GM12892 (cell line): ENCODE data around the gene NFE2L3.
A peak's percentile ranks its signal among the peaks of the same experiment; 100 is the strongest.

Experiments
- DNase-seq: peaks from one replicate; pipeline ENCODE4 v3.0.0; 2011; ENCODE audit not compliant: insufficient read length
- FAIRE-seq: peaks from 2 replicates; lab custom pipeline; 2011; peaks lifted over from hg19 to GRCh38; lab: Jason Lieb, UNC
- POLR2A ChIP-seq: IDR thresholded peaks from 2 replicates; pipeline ENCODE4 v1.6.1; 2011; ENCODE audit warnings: low read depth, low read length, control low read depth
- POLR2AphosphoS5 ChIP-seq: IDR thresholded peaks from 2 replicates; pipeline ENCODE4 v1.6.1; 2011; ENCODE audit warnings: low read depth, low read length, control low read depth
- TAF1 ChIP-seq: IDR thresholded peaks from 2 replicates; pipeline ENCODE4 v1.6.1; 2011; ENCODE audit warnings: low read depth, mild to moderate bottlenecking, control low read depth, low read length, borderline replicate concordance

NFE2L3 gene

DNA sequence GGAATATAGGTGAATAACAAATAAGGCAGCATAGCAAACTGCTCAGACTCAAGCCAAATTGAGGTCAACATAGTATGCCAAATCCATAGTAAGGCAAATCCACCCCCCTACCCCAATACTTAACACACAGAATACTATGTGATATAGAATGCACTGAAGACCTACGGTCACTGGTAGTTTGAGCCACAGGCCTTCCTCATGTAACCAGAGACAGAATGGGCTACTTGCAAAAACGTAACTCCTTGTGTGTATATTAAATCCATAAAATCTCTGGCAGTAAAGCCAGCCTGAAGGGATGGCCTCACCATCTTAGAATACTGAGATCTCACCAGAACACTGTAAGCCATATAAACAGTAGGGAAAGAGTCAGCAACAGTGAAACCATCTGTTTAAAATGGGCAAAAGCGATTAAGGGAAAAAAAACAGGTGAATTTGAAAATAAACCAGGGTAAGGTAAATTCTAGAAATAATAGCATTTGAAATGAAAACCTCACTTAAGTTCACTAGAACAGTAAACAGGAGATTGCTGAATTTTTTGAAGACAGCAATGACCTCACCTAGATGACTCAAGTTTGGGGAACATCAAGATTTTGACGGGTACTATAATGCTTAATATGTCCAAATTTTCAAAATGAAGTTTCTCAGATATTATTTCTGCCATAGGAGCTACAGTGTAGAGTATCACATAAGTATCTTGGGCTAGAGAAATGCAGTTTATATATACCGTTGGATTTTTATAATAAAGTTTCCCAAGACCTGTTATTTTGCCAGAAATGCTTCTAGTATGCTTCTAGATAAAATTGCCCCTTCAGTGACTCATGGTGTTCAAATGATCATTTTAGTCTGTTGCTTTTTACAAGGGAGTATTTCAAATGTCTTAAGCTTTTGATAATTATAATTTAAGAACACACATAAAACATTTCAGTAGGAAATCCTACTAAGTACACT lies 34.6 kb downstream of the NFE2L3 start:
- TF ChIP-seq POLR2AphosphoS5 (peak; percentile 79), POLR2A (peak; percentile 31; the same call in 1 of the 2 replicates), TAF1 (no peak)
- no peak for DNase-seq

DNA sequence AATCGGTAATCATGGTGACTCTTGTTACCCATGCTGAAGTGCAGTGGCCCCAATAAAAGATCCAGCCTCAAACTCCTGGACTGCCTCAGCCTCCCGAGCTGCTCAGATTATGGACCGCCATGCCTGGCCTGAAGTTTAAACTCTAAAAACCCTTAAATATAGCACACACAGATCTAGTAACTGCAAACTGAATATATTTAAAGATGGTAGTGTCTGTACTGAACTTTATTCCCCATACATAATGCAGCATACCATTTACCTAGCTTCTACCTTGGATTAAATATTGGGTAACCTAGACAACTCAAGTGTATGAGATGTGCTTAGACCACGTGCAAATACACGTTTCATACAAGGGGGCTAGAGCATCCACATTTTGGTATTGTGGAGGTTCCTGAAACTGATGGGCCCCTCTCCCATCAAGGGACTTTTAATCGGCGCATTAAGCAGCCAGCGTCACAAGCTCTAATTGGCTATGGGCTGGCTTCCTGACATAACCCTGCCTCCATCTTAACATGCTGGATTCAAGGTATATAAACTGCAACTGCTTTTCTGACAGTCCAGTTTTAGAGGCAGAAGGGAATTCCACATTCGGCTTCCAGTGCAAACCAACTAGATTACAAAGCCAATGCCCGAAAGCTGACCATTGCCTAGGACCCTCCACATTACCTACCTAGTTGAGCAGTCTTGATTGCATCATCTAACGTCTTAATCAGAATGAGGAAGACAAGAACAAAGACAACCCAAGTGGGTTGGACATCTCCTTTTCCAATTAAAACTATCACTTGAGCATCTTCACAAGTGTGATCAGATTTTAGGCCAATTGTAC lies 35.6 kb downstream of the NFE2L3 start:
- peak; percentile 54 for FAIRE-seq
- peak; percentile 89 for TF ChIP-seq POLR2A
- TF ChIP-seq POLR2AphosphoS5: peak; percentile 95
- no peak for TF ChIP-seq TAF1
- no peak for DNase-seq

More for the DNA sequence above, 34.6 kb downstream of the NFE2L3 start:
- FAIRE-seq: peak; percentile 24

DNA sequence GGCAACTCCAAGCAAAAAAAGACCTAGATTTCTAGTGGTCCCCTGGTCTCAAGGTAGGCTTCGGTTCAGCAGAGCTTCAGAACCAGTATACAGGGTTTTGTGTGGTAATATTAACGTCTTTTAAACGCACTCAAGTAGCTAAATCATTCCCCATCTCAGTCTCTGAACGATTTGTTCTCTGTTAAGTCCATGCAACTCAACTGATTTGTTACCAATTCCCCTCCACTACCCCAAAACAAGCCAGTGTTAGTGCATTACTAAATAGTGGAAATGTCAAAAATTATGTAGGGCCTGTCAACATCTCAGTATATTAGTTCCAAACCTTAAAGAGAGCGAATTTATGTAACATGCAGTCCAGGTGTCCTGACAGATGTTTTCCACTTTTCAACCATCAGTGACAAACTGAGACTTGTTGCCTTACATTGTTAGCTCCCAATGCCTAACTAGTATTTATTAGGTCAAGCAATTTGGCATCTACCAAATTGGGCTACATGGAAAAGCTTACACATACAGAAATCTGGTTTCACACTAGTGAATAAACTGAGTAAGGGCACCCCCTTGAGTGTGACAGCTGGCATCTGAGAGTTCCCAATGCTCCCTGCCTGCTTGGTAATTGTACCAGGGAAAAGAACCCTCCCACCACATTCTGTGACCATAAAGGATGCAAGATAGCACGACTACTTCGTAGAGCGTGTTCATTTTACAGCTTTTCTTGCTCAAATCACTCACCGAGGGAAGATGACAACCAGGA lies 36.4 kb downstream of the NFE2L3 start:
- DNase-seq (no peak), FAIRE-seq (peak; percentile 9)
- TF ChIP-seq TAF1: no peak
- TF ChIP-seq POLR2A: peak; percentile 54
- peak; percentile 93 for TF ChIP-seq POLR2AphosphoS5

DNA sequence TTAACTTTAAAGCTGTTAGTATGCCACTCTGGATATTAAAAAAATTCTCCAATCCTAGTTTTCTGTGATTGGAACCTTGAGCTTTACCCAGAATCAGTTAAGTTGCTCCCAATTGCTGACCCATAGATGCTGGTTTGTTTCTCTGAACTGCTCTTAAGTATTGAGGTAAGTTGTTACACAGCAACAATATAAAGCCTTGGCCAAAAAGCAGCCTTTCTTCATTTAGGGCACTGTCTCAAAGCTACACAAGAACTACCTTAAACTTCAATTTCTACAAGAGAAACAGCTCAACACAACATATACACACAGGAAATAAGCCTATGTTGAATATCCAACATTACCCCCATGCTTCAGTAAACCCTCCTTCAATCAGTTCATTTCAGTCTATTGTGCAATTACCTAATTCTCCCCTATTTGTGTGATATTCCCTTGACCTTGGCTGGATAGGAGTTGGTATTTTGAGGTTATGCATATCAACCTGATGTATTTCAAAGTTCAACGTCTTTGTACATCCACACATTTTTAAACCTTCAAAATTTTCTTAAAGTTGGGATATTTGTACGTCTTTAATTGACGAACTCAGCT lies 37.1 kb downstream of the NFE2L3 start:
- DNase-seq (no peak), FAIRE-seq (peak; percentile 40)
- TF ChIP-seq POLR2AphosphoS5: peak; percentile 19
- TF ChIP-seq POLR2A: peak; percentile 21; the same call in 1 of the 2 replicates
- no peak for TF ChIP-seq TAF1

DNA sequence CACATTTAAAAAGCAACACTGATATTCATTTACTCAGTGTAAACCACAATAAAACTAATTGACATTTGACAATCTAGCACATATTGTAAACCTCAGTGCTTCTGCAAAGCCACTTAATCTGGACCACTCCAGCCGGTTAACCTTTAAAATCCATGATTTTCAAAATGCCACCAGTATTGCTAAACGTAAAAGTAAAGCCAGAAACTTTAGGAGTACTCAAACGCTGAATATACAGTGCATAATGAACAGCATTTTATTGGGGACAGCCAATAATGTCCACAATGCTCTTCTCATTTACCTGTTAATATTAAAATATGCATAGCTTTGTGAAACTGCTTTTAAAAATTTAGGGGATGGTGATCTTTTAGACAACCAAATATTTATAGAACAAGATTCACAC lies 37.7 kb downstream of the NFE2L3 start:
- no peak for DNase-seq
- no peak for FAIRE-seq

DNA sequence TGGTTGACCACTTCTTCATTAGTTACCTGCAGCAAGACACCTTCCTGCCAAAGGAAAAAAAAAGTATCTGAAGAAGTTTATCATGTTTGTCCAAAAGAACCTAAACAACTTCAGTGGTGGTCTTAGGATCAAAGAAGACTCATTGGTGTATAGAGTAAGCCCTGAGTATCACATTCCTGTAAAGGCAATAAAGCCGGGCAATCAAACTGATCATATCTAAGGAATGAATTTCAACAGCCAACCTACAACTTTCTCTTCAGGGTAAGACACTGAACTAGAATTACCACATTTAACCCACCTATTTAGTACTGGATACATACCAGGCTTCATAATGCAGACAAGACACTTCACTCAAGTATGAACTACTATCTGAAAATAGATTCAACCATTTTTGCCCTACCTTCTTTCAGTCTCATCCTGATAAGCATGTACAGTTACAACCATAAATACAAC lies 38.4 kb downstream of the NFE2L3 start:
- FAIRE-seq (no peak), DNase-seq (no peak)
- TF ChIP-seq POLR2A (peak; percentile 80), POLR2AphosphoS5 (peak; percentile 84), TAF1 (no peak)

More for the DNA sequence above, 37.7 kb downstream of the NFE2L3 start:
- TF ChIP-seq POLR2A (no peak), TAF1 (no peak), POLR2AphosphoS5 (no peak)

DNA sequence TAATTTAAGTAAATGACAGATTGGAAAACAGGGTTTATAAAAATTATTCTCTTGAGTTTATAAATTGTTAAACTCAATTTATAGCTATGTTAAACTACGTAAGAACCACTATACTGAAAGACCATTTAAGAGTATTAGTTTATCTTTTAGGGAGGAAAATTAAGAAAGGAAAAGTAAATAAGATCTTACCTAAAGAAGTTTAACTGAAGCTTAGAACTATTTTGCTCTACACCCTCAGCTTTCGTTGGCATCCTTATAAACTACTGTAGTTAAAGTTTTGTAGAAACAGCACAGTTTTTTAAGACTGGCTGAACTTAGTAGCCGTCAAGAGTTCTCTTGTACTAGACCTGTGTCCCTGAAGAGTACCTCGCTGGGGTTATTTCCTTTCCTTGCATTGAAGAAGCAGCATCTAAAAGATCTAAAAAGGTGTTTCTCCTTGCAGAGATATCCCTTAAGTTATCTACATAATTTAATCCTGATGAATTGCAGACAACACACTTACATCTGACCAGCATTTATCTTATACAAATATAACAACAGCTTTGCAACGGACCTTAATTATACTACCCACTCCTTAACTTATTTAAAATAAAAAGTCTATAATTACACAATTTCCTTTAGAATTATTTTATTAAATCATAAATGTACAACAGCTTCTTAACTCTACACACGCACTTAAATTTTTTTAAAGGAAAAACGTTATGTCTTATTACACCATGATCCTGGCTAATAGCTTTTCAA lies 39.4 kb downstream of the NFE2L3 start:
- DNase-seq (no peak), FAIRE-seq (no peak)
- no peak for TF ChIP-seq POLR2A
- TF ChIP-seq POLR2AphosphoS5: no peak; the same call in 1 of the 2 replicates
- no peak for TF ChIP-seq TAF1

DNA sequence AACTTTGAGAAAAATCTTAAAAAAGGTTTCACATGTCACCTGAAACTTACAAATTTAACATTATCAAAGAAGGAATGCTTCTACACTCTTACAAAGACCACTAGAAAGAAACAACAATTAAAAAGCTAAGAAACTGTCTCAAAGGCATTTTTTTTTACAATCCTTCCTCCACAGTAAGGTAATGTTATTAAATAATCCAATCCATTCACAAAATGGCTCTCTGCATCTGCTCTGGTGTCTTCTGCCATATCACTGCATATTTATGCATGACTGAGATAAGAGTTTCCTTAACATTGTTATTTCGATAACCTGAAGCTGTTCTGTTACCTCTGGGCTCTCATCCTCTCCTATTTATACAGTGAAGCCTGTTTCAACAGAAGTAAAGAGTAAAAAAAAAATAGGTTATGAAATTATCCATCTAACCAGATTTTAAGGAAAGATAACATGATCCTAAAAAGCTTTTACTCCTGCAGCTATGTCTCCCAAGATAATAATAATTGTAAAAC lies 40.0 kb downstream of the NFE2L3 start:
- DNase-seq (no peak), FAIRE-seq (no peak)
- no peak for TF ChIP-seq POLR2A
- no peak for TF ChIP-seq TAF1
- peak; percentile 11; the same call in 1 of the 2 replicates for TF ChIP-seq POLR2AphosphoS5

DNA sequence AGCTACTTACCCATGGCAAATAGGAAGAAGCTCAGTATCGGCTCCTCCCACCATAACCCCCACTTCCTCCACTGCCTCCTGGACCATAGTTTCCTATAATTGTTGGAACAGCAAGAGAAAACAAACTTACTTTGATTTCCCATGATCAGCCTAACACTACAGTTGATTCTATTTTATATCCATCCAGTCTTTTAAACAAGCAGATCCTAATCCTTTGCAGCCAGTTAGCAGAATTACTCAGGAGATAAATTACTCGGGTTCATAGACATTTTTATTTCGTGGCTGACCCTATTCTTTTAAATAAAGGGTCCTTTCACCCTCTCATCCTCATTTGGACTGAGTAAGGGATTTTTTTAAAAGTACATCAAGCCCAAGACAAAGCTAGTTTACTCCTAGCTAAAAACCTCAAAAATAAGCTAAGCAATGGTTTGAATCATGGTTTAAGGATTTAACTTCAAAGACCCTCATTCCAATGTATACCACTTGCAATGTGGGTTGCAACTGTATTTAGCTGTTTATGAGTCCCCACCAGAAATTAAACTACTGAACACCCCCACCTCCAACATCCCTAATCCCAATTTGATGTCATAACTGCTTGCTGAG lies 40.6 kb downstream of the NFE2L3 start:
- no peak for DNase-seq
- FAIRE-seq: no peak
- TF ChIP-seq TAF1 (no peak), POLR2A (peak; percentile 37), POLR2AphosphoS5 (peak; percentile 59; the same call in 1 of the 2 replicates)
